Pancreas (tissue), 10 donors: ENCODE data around the gene NAXE. TPM values are rescaled to one million over a fixed set of nuclear protein-coding genes. Genes with fewer than 3 reads are reported as not detected.
"Not testable (repeated sequence)": the region's sequence is repeated elsewhere in the genome, so short reads cannot be mapped to it uniquely, and the experiment has no call there.

Experiments
- ATAC-seq, 4 donors: fragments of 200-7000 bp; cut with Tn5 transposase; one replicate each; pipeline versions ENCODE4 v1.8.0 to v1.9.1; 2020; ENCODE audit warnings: mild to moderate bottlenecking in 4 of 4, moderate library complexity in 4 of 4
- DNase-seq, 6 donors: peaks; one replicate each; pipeline ENCODE4 v3.0.0-alpha.2; 2020
- FAIRE-seq: peaks from 2 replicates; lab custom pipeline; 2012; peaks lifted over from hg19 to GRCh38; lab: Jason Lieb, UNC
- H3K27ac ChIP-seq, 4 donors: fragments of 200-600 bp; sonication (generic); 1 replicate in 3 of 4; 2 replicates in 1 of 4; pipeline versions ENCODE4 v1.5.0 to v1.8.0; 2020
- H3K27me3 ChIP-seq, 4 donors: fragments of 200-600 bp; one replicate each; pipeline ENCODE4 v1.8.0; 2021
- H3K36me3 ChIP-seq, 3 donors: fragments of 200-600 bp; sonication (generic) in 1 of 3; one replicate each; pipeline versions ENCODE4 v1.5.0 to v1.8.0; 2020 to 2021
- H3K4me1 ChIP-seq, 3 donors: fragments of 200-600 bp; one replicate each; pipeline ENCODE4 v1.8.0; 2021
- H3K4me3 ChIP-seq, 4 donors: fragments of 200-600 bp; sonication (generic) in 2 of 4; one replicate each; pipeline versions ENCODE4 v1.5.0 to v1.8.0; 2020 to 2021
- H3K9me3 ChIP-seq, 4 donors: fragments of 200-600 bp; one replicate each; pipeline ENCODE4 v1.8.0; 2021
- WGBS, 2 donors: extraction: QIAGEN DNeasy Blood & Tissue Kit; methylation state at CpG; one replicate each; pipeline ENCODE4 v1.1.7; 2013; 5-methylcytosine and 5-hydroxymethylcytosine counted together
- intact Hi-C, 3 donors: fragments of 100-400 bp; cut with DNase I; formaldehyde crosslinking; loops; one replicate each; pipeline versions ENCODE4 v1.11.1 to v1.14.2; 2022
- polyA plus RNA-seq, 2 donors: library from polyadenylated mRNA; stranded (reverse); fragments of 200-250 nt; gene quantifications; one replicate each; pipeline ENCODE4 v1.2.3, GENCODE V29; 2013
- total RNA-seq, 6 donors: library from RNA; stranded (reverse); fragmentation: NEBNext Ultra II Directional in 4 of 6; extraction: Animal tissue kit (Norgen Biotek cat#: 25700) in 4 of 6; gene quantifications; one replicate each; pipeline versions ENCODE4 v1.2.1 to v1.2.4, GENCODE V29; 2021 to 2023
- TF ChIP-seq, protein P1 (sequence below), 4 donors: fragments of 200-600 bp; sonication (generic) in 3 of 4; IDR thresholded peaks; one replicate each; pipeline versions ENCODE4 v1.5.0 to v1.8.0; 2021; ENCODE audit warnings: antibody characterized with exemption in 4 of 4
- donor health status: healthy with polysubstance abuse.
- donor health status: DM: no; HTN: no; CAD: no; lungs with moderate emphysema.
- donor health status: DM: no; HTN: no; CAD: no.
- donor health status: control.
- donor health status: control.
- donor health status: Bipolar disorder and iron deficiency.
- donor health status: DM: yes; HTN: yes; CAD: no.
- donor health status: DM: no; HTN: no; CAD: no.
- donor health status: DM: no; HTN: no; CAD: no.
- donor health status: DM: yes; HTN: yes; CAD: no.

The NAXE gene
- total and polyA plus RNA-seq, 8 donors, result 23.9 to 60.4 (median 36.1) TPM

DNA sequence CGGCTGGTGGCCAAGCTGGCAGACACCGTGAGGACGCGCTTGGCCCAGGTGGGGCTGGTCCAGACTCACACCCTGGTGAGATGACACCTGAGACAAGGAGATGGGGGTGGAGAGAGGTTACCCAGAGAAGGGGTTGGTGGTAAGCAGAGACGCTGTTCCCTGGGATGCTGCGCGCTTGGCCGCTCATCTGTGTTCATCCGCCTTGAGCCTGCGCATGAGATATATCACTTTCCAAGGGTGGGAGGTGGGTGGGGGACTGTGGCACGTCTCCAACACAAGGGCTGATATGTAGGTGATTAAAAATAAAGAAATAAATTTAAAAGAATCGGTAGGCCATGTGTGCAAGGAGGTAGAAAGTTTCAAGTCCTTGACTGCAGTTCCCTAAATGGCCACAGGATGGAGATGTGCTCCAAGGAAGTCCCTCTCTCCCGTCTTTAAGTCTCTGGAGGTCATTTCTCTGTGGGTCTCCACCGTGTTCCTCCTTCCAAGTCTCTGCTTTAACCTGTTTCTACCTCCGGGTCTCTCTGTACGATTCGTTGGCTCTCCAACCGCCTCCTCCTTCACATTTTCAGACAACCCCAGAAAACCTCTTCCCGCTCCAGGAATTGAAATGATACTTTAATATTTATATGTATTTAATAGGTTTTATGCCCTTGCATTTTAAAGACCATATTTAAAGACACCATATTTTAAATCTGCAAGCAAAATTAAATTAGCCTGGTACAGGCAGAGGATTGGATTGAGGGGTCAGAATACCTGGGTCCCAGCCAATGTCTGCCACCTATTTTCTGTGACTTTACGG lies 7.6 kb upstream of the NAXE start:
- Histone ChIP-seq H3K4me3 (no peak overlapping the region), H3K27me3 (no peaks in the 10 kb centered on the region), H3K27ac (no peak overlapping the region), H3K9me3 (no peaks in the 10 kb centered on the region), H3K36me3 (no peaks in the 10 kb centered on the region), H3K4me1 (no peaks in the 10 kb centered on the region)
- ATAC-seq, result peak; percentile 74 to 94 (median 86)
- DNase-seq, result peak in 5 of 6 donors; percentile 54 to 77 (median 64)
- TF ChIP-seq, protein P1, sequence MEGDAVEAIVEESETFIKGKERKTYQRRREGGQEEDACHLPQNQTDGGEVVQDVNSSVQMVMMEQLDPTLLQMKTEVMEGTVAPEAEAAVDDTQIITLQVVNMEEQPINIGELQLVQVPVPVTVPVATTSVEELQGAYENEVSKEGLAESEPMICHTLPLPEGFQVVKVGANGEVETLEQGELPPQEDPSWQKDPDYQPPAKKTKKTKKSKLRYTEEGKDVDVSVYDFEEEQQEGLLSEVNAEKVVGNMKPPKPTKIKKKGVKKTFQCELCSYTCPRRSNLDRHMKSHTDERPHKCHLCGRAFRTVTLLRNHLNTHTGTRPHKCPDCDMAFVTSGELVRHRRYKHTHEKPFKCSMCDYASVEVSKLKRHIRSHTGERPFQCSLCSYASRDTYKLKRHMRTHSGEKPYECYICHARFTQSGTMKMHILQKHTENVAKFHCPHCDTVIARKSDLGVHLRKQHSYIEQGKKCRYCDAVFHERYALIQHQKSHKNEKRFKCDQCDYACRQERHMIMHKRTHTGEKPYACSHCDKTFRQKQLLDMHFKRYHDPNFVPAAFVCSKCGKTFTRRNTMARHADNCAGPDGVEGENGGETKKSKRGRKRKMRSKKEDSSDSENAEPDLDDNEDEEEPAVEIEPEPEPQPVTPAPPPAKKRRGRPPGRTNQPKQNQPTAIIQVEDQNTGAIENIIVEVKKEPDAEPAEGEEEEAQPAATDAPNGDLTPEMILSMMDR (IDR thresholded peaks at IDR 0.05), result peak; percentile 87 to 95 (median 88)
- no peak for FAIRE-seq
- 52 to 53% methylated on average over 20 of the region's 20 CpGs for WGBS, 2 donors
- intact Hi-C loops, result no loop called here

DNA sequence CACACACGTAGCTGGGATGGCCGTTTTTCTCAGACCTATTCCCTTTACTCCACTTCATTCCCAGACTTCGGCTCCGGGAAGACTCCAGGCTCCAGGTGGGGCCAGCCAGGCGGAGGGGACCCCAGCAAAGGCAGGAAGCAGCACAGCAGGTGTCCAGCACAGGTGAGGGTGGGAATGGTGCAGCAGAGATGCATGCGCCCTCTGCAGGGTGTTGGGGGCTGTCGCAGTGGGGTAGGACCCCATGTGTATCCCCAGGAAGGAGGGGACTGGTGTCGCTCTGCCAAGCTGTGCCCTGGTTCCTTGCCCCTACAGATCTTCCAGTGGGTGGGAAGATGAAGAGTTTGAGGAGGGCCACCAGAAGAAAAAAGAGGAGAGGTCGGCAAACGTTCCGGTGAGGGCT lies 6.8 kb upstream of the NAXE start:
- ATAC-seq (peak in 3 of 4 donors; percentile 25 to 40 (median 36)), FAIRE-seq (no peak), DNase-seq (peak in 1 of 6 donors; percentile 43)
- Histone ChIP-seq H3K4me1 (no peaks in the 10 kb centered on the region), H3K9me3 (no peaks in the 10 kb centered on the region), H3K4me3 (no peak overlapping the region), H3K36me3 (no peaks in the 10 kb centered on the region), H3K27ac (no peak overlapping the region), H3K27me3 (no peaks in the 10 kb centered on the region)
- intact Hi-C loops, result no loop called here
- WGBS, 2 donors, result 28 to 32% methylated on average over 11 of the region's 11 CpGs
- TF ChIP-seq, protein P1 (IDR thresholded peaks at IDR 0.05), result no peak

DNA sequence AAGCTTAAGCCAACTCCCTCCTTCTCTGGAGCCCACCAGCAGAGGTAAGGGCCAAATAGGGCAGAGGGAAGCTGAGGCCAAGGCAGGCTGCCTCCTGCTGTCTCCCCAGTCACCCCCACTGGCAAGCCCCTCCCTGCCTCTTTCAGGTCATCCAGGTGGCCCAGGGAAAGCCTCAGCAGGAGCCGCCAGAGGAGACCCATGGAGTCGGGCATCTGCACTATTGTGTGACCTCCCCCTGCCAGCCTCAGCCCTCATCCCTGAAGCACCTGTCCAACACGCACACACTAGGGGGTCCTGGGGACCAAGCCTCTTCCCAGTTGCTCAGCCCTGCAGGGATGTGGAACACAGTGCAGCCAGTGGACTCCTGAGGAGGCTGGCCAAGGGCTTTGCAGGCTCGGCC lies 5.3 kb upstream of the NAXE start:
- intact Hi-C loops, result no loop called here

DNA sequence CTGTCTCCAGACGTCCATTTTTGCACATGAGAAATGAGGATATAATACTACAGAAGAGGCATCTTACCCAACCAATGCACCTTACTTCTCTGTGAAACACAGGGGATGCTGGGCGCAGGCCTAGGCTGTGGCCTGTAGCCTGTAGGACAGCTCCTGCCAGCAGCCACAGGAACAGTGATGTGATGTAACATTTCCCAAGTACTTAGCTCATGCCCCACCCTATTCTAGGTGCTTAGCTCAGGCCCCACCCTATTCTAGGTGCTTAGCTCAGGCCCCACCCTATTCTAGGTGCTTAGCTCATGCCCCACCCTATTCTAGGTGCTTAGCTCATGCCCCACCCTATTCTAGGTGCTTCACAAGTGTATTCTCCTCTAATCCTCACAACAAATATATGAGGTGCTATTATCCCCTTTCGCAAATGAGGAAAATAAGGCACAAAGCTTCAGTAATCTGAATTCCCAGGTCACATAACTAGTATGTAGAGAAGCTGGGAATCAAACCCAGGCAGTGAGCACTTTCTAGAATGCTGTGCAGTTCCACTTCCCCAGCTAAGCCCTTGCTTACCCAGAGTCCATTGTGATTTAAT lies 4.6 kb upstream of the NAXE start:
- WGBS, 2 donors, result 78 to 87% methylated on average over 3 of the region's 3 CpGs
- TF ChIP-seq, protein P1 (IDR thresholded peaks at IDR 0.05), result no peak
- no peaks in the 10 kb centered on the region for H3K9me3 ChIP-seq
- H3K4me3 ChIP-seq, result no peak overlapping the region
- intact Hi-C loops, result no loop called here
- no peak overlapping the region for H3K27ac ChIP-seq
- no peak for ATAC-seq
- DNase-seq, result no peak
- peaks cover 0 to 5% (median 0%) of the 10 kb centered on the region in 3 donors for H3K4me1 ChIP-seq
- no peaks in the 10 kb centered on the region for H3K36me3 ChIP-seq
- FAIRE-seq, result no peak
- no peaks in the 10 kb centered on the region for H3K27me3 ChIP-seq

More for the DNA sequence above, 5.3 kb upstream of the NAXE start:
- Histone ChIP-seq H3K27me3 (no peaks in the 10 kb centered on the region), H3K4me1 (peaks cover 0 to 5% (median 0%) of the 10 kb centered on the region in 3 donors), H3K9me3 (no peaks in the 10 kb centered on the region), H3K4me3 (no peak overlapping the region), H3K27ac (no peak overlapping the region), H3K36me3 (no peaks in the 10 kb centered on the region)
- TF ChIP-seq, protein P1 (IDR thresholded peaks at IDR 0.05), result no peak
- DNase-seq (peak in 1 of 6 donors; percentile 20), FAIRE-seq (no peak), ATAC-seq (no peak)
- WGBS, 2 donors, result 54 to 66% methylated on average over 4 of the region's 4 CpGs

DNA sequence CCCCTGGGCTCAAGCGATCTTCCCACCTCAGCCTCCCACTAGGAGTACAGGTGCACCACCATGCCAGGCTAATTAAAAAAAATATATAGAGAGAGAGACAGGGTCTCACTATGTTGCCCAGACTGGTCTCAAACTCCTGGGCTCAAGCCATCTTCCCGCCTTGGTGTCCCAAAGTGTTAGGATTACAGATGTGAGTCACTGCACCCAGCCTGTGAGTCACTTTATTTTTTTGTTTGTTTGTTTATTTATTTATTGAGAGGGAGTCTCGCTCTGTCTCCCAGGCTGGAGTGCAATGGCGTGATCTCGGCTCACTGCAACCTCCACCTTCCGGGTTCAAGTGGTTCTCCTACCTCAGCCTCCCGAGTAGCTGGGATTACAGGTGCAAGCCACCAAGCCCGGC lies 3.6 kb upstream of the NAXE start:
- H3K4me3 ChIP-seq, H3K4me1 ChIP-seq, intact Hi-C loops, DNase-seq, H3K27ac ChIP-seq, H3K27me3 ChIP-seq, FAIRE-seq, ATAC-seq, H3K9me3 ChIP-seq, H3K36me3 ChIP-seq: not testable (repeated sequence)
- WGBS, 2 donors, result 78 to 87% methylated on average over 8 of the region's 8 CpGs
